Duodenal mucosa (tissue), 2 donors: ENCODE results near the gene EXPH5.

Experiments
- H3K27ac ChIP-seq: one replicate; pipeline ENCODE4 v1.7.0; 2013; ENCODE audit warnings: low read depth, low read length
- H3K27me3 ChIP-seq, 2 donors: one replicate each; pipeline ENCODE4 v1.7.0; 2013; ENCODE audit warnings: low read length in 2 of 2, control low read depth in 1 of 2; ENCODE audit not compliant: insufficient read depth in 2 of 2, control insufficient read depth in 1 of 2
- H3K36me3 ChIP-seq, 2 donors: one replicate each; pipeline ENCODE4 v1.7.0; 2013; ENCODE audit warnings: low read length in 2 of 2, control low read depth in 1 of 2; ENCODE audit not compliant: insufficient read depth in 2 of 2, control insufficient read depth in 1 of 2
- H3K4me1 ChIP-seq, 2 donors: one replicate each; pipeline ENCODE4 v1.7.0; 2013; ENCODE audit warnings: low read length in 2 of 2, control low read depth in 1 of 2; ENCODE audit not compliant: insufficient read depth in 2 of 2, control insufficient read depth in 1 of 2
- H3K4me3 ChIP-seq, 2 donors: one replicate each; pipeline ENCODE4 v1.7.0; 2013; ENCODE audit warnings: low read length in 2 of 2, low read depth in 1 of 2
- H3K9ac ChIP-seq, 2 donors: one replicate each; pipeline ENCODE4 v1.7.0; 2013; ENCODE audit warnings: low read length in 2 of 2, low read depth in 1 of 2
- H3K9me3 ChIP-seq, 2 donors: one replicate each; pipeline ENCODE4 v1.7.0; 2013; ENCODE audit warnings: low read length in 2 of 2, control low read depth in 1 of 2; ENCODE audit not compliant: control insufficient read depth in 1 of 2

EXPH5 gene

DNA sequence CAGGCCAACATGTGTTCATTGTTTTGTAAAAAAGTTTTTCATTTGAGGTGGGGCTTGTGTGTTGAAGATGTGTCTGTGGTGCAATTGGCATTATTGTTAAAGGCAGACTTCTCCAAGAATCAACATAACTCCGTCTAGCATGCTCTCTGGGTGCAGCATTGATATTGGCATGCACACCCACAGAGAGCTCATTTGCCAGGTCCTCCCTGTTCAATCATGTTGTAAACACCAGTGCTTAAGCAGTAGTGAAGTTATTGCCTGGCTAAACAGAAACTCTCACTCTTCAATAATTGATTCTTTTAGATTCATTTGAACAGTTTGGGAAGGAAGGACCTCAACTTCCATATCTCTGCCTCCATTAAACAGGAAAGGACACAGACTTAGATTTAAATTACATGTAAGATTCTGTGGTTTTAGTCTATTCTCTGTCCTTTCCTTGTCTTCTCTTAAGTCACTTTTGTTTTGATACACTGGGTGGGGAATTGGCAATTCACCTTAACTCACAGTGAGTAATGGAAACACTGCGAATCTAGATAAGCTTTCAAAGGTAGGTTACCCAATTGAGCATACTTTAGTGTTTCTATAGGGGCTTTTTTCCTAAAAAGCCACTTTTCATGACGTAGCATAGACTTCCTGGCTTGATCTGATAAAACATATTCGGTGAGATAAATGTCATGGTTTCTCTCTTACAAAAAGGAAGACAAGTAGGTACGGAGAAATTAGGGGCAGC lies 30.8 kb upstream of the EXPH5 start:
- Histone ChIP-seq H3K9ac (no peak overlapping the region), H3K36me3 (no peaks in the 10 kb centered on the region)

DNA sequence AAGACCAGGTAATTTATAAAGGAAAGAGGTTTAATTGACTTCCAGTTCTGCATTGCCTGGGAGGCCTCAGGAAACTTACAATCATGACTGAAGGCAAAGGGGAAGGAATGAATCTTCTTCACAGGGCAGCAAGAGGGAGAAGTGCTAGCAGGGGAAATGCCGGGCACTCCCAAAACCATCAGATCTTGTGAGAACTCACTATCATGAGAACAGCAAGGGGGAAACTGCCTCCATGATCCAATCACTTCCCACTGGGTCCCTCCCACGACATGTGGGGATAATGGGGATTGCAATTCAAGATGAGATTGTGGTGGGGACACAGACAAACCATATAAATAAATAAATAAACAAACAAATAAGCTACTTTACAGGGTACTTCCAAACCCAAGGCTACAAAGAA lies 28.8 kb upstream of the EXPH5 start:
- Histone ChIP-seq H3K9me3 (no peaks in the 10 kb centered on the region), H3K27me3 (no peaks in the 10 kb centered on the region), H3K36me3 (no peaks in the 10 kb centered on the region), H3K4me3 (no peak overlapping the region), H3K27ac (no peak overlapping the region), H3K4me1 (no peaks in the 10 kb centered on the region), H3K9ac (no peak overlapping the region)

More for the DNA sequence above, 30.8 kb upstream of the EXPH5 start:
- Histone ChIP-seq H3K27ac (no peak overlapping the region), H3K27me3 (no peaks in the 10 kb centered on the region), H3K9me3 (peaks cover 0 to 6% of the 10 kb centered on the region in 2 donors), H3K4me3 (no peak overlapping the region), H3K4me1 (no peaks in the 10 kb centered on the region)

DNA sequence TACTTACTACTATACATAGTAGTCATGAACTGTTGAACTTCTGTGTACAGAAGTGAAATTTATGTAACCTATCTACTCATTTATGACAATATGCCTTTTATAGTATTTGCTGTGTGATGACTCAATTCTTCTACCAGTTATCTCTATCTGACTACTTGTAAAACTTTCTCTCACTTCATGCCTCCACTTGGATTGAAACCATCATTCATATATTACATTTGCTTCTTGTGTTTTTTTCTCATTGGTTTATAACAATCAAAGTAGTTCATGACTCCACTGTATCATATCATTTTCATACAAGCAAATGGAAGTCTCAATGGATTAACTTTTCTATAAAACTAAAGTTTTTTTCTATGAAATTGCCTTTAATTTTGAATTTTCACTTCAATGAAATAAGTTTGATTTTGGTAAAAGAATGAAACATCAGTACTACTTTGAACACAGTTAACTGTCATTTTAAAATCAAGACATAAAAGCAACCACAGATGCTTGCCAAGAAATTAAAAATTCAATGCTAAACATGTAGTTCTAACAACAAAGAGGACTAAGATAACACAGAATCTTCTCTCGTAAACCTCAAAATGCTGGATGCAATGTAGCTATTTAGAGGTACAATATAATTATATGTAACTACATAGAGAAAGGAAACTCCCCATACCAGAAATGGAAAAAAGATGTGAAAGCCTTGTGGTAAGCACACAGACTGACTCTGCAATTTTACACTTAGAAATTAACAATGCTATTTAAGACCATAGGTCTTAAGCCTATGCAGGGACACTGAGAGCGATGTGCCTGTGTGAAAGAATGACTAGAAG lies 27.6 kb upstream of the EXPH5 start:
- Histone ChIP-seq H3K27me3 (no peaks in the 10 kb centered on the region), H3K4me3 (no peak overlapping the region), H3K9me3 (no peaks in the 10 kb centered on the region), H3K36me3 (no peaks in the 10 kb centered on the region), H3K4me1 (no peaks in the 10 kb centered on the region), H3K27ac (no peak overlapping the region), H3K9ac (no peak overlapping the region)

DNA sequence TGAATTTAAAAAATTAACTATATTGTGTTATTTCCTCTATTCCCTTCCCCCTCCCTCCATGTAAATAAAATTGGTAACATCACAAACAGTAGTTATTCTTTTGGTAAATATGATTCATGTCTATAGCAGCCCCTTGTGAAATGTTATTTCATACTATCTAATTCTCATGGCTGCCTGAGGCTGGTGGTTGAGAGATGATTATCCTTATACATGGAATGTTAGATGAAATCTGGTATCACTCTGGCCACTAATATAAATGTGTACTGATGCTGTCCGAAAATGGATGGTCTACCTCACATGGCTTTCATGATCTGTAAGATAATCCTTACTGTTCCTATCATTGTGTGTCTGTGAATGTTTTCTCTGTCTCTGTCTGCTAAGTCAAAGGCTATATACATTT lies 25.0 kb upstream of the EXPH5 start:
- no peaks in the 10 kb centered on the region for H3K36me3 ChIP-seq
- H3K4me3 ChIP-seq, result no peak overlapping the region
- H3K27ac ChIP-seq, result no peak overlapping the region
- H3K9ac ChIP-seq, result no peak overlapping the region
- no peaks in the 10 kb centered on the region for H3K4me1 ChIP-seq
- no peaks in the 10 kb centered on the region for H3K27me3 ChIP-seq
- no peaks in the 10 kb centered on the region for H3K9me3 ChIP-seq

DNA sequence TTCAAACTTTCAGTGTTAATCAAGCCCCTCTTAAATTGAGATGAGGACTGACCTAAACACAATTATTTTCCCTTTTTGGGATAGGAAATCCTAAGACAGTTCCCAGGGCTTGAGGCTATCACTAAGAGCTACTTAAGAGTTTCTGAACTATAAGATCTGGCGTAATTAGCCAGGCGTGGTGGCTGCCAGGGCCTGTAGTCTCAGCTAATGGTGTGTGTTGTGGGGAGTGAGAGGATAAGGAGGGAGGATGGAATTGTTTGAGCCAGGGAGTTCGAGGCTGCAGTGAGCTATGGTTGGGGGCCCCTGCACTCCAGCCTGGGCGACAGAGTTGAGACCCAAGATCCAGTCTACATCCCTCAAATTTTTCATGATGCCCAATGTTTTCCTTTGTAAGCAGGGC lies 23.5 kb upstream of the EXPH5 start:
- H3K9me3 ChIP-seq, result no peaks in the 10 kb centered on the region
- no peak overlapping the region for H3K4me3 ChIP-seq
- no peaks in the 10 kb centered on the region for H3K36me3 ChIP-seq
- H3K4me1 ChIP-seq, result no peaks in the 10 kb centered on the region
- H3K9ac ChIP-seq, result no peak overlapping the region
- H3K27me3 ChIP-seq, result no peaks in the 10 kb centered on the region
- no peak overlapping the region for H3K27ac ChIP-seq

DNA sequence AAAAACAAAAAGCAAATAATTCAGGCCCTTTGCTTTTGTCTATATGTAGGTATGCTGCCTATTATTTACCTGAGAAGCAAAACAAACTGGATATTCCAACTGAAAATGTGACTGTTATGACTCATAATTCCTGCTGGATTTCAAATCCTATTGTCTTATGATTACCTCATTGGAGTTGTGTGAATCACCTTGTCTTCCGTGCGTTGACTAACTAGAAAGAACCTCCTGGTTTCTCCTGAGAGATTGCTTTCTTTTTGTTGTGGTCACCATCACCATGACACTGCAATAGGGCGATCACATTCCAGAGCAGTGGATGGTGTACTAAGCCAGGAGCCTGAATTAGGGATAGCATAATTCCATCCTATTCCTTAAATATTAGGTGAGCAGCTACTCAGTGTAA lies 23.0 kb upstream of the EXPH5 start:
- no peak overlapping the region for H3K27ac ChIP-seq
- H3K9ac ChIP-seq, result no peak overlapping the region
- H3K9me3 ChIP-seq, result no peaks in the 10 kb centered on the region
- no peaks in the 10 kb centered on the region for H3K4me1 ChIP-seq
- H3K36me3 ChIP-seq, result no peaks in the 10 kb centered on the region
- H3K4me3 ChIP-seq, result no peak overlapping the region
- H3K27me3 ChIP-seq, result no peaks in the 10 kb centered on the region

DNA sequence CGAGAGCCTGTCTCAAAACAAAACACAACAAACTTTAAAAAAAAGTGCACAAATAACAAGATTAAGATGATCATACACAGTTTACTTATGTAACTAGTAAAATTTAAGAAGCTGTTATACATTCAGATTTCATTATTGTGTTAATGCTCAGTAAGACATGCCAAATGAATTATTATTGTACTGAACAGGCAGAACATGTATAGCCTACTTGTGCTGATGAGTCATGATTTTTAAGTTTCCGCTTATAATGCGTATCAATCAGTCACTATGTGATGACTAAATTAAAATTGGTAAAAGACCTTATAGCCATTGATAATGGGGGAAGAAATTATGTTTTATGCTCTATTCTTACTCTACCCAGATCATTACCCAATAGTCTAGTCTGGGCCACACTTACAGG lies 20.5 kb upstream of the EXPH5 start:
- Histone ChIP-seq H3K36me3 (no peaks in the 10 kb centered on the region), H3K4me3 (no peak overlapping the region), H3K27me3 (no peaks in the 10 kb centered on the region), H3K27ac (no peak overlapping the region), H3K4me1 (no peaks in the 10 kb centered on the region), H3K9me3 (no peaks in the 10 kb centered on the region), H3K9ac (no peak overlapping the region)

DNA sequence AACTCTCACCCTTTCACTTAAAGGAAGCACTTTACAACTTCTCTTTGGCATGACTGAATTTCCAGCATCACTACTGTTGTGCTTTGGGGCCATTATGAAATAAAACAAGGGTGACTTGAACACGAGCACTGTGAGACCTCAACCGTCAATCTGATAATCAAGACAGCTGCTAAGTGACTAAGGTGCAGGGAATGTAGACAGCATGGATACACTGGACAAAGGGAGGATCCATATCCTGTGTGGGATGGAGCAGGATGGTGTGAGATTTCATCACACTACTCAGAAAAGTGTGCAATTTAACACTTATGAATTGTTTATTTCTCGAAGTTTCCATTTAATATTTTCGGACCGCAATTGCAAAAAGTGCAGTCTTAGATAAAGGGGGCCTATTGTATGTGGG lies 16.1 kb upstream of the EXPH5 start:
- H3K4me3 ChIP-seq, result no peak overlapping the region
- H3K27ac ChIP-seq, result no peak overlapping the region
- no peaks in the 10 kb centered on the region for H3K9me3 ChIP-seq
- no peak overlapping the region for H3K9ac ChIP-seq
- no peaks in the 10 kb centered on the region for H3K27me3 ChIP-seq
- no peaks in the 10 kb centered on the region for H3K4me1 ChIP-seq
- no peaks in the 10 kb centered on the region for H3K36me3 ChIP-seq

DNA sequence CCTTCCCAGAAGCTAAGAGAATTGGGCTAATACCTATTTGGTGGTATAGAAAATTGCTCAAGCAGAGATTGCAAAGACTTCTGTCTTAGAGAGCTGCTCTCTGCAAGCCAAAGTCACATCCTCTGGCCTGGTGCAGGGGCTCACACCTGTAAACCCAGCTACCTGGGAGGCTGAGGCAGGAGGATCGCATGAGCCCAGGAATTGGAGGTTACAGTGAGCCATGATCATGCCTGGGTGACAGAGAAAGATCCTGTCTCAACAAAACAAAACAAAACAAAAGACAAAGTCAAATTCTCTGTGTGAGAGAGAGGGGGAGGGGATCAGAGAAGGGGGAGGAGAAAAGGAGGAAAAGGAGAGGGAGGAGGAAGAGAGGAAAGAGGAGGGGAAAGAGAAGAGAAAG lies 15.0 kb upstream of the EXPH5 start:
- H3K4me1 ChIP-seq, result no peaks in the 10 kb centered on the region
- no peak overlapping the region for H3K4me3 ChIP-seq
- H3K9ac ChIP-seq, result no peak overlapping the region
- no peak overlapping the region for H3K27ac ChIP-seq
- no peaks in the 10 kb centered on the region for H3K9me3 ChIP-seq
- H3K36me3 ChIP-seq, result no peaks in the 10 kb centered on the region
- no peaks in the 10 kb centered on the region for H3K27me3 ChIP-seq

DNA sequence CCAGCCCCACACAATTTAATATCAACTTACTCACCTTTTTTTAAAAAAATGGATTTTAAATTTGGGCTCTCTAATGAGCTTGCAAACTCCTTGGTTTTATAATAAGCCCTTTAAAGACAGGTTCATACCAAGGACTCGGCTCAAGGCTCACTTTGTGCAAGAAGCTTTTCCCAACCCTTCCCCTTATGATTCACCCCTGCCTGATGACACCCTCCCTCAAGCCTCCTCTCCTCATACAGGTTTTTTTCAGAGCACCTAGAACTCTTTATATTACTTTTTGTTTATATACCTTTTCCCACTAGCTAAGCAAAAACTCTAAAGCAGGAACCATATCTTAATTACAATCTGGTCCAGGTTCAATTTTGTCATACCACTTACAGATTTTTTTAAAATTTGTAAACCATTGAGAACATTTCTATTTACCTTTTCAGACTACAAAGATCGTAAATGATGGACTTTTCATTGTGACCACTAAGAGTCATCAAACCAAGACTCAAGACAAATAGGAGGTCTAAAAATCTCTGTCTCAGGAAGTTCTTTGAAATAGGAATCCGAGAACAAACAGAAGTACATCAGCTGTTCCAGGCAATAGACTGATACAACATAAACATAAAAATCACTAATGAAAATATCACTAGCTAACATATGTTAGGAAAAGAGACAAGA lies 13.1 kb upstream of the EXPH5 start:
- Histone ChIP-seq H3K9ac (no peak overlapping the region), H3K27me3 (no peaks in the 10 kb centered on the region), H3K9me3 (no peaks in the 10 kb centered on the region), H3K27ac (no peak overlapping the region), H3K4me3 (no peak overlapping the region), H3K36me3 (no peaks in the 10 kb centered on the region), H3K4me1 (no peaks in the 10 kb centered on the region)
